SK-N-SH (cell line): Measurements from ENCODE around the gene SPATA18.

Experiments
- EP300 ChIP-seq, 2 experiments: IDR thresholded peaks; 2 replicates each; pipeline versions ENCODE4 v1.4.0 to v1.6.1; 2012; ENCODE audit warnings: borderline replicate concordance in 1 of 2, low read depth in 1 of 2, low read length in 1 of 2
- EZH2phosphoT487 ChIP-seq: fragments of 200-600 bp; sonication (generic); IDR thresholded peaks from 2 replicates; pipeline ENCODE4 v1.6.1; 2017; ENCODE audit warnings: low read depth, mixed run types, mild to moderate bottlenecking, antibody characterized with exemption, moderate library complexity, borderline replicate concordance
- FOSL2 ChIP-seq: IDR thresholded peaks from 2 replicates; pipeline ENCODE4 v1.4.0; 2012; ENCODE audit warnings: low read depth, mild to moderate bottlenecking, moderate library complexity, borderline replicate concordance
- JUND ChIP-seq: IDR thresholded peaks from 2 replicates; pipeline ENCODE4 v1.4.0; 2012
- NFIC ChIP-seq: IDR thresholded peaks from 2 replicates; pipeline ENCODE4 v1.4.0; 2012; ENCODE audit warnings: borderline replicate concordance
- POLR2AphosphoS5 ChIP-seq: IDR thresholded peaks from 2 replicates; pipeline ENCODE4 v1.6.1; 2012; ENCODE audit warnings: low read depth, low read length
- SIN3A ChIP-seq: IDR thresholded peaks from 2 replicates; pipeline ENCODE4 v1.6.1; 2012; ENCODE audit warnings: low read depth, mild to moderate bottlenecking, low read length, moderate library complexity, borderline replicate concordance
- TAF1 ChIP-seq: IDR thresholded peaks from 2 replicates; pipeline ENCODE4 v1.6.1; 2012; ENCODE audit warnings: low read depth, mild to moderate bottlenecking, low read length, moderate library complexity, borderline replicate concordance
- TEAD4 ChIP-seq: IDR thresholded peaks from 2 replicates; pipeline ENCODE4 v1.4.0; 2012; ENCODE audit warnings: mild to moderate bottlenecking, borderline replicate concordance; ENCODE audit not compliant: insufficient read depth
- YY1 ChIP-seq: IDR thresholded peaks from 2 replicates; pipeline ENCODE4 v1.4.0; 2012; ENCODE audit warnings: low read depth, mild to moderate bottlenecking
- TF ChIP-seq, protein P1 (sequence below): fragments of 200-600 bp; sonication (generic); IDR thresholded peaks from 2 replicates; pipeline ENCODE4 v1.6.1; 2017; ENCODE audit warnings: antibody characterized with exemption, mild to moderate bottlenecking, moderate library complexity
- TF ChIP-seq, protein P2 (sequence below): IDR thresholded peaks from 2 replicates; pipeline ENCODE4 v1.6.1; 2012; ENCODE audit warnings: mild to moderate bottlenecking, low read depth, low read length, moderate library complexity

DNA sequence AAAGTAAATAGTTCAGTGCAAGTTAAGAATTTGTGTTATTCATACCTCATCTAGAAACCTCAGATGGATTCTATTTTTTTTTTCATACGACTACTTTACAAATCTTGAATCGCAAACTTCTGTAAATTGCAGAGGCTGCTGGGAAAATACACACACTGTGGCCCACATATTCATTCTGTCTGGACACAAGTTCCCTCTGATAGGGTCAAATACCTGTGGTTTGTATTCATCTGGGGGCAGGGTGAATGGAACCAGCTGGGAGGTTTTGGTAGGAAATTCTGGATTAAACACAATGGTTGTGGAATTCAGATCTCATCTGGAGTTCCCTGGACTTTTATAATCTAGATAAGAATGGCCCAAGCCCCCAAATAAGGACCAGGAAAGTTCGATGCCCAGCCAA, 56.2 kb downstream of the SPATA18 start:
- TF ChIP-seq YY1, result no peak
- TF ChIP-seq, protein P1, sequence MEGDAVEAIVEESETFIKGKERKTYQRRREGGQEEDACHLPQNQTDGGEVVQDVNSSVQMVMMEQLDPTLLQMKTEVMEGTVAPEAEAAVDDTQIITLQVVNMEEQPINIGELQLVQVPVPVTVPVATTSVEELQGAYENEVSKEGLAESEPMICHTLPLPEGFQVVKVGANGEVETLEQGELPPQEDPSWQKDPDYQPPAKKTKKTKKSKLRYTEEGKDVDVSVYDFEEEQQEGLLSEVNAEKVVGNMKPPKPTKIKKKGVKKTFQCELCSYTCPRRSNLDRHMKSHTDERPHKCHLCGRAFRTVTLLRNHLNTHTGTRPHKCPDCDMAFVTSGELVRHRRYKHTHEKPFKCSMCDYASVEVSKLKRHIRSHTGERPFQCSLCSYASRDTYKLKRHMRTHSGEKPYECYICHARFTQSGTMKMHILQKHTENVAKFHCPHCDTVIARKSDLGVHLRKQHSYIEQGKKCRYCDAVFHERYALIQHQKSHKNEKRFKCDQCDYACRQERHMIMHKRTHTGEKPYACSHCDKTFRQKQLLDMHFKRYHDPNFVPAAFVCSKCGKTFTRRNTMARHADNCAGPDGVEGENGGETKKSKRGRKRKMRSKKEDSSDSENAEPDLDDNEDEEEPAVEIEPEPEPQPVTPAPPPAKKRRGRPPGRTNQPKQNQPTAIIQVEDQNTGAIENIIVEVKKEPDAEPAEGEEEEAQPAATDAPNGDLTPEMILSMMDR, result no peak
- no peak for TF ChIP-seq FOSL2
- TF ChIP-seq NFIC, result no peak
- TF ChIP-seq JUND, result no peak
- no peak for TF ChIP-seq TAF1
- TF ChIP-seq, protein P2, sequence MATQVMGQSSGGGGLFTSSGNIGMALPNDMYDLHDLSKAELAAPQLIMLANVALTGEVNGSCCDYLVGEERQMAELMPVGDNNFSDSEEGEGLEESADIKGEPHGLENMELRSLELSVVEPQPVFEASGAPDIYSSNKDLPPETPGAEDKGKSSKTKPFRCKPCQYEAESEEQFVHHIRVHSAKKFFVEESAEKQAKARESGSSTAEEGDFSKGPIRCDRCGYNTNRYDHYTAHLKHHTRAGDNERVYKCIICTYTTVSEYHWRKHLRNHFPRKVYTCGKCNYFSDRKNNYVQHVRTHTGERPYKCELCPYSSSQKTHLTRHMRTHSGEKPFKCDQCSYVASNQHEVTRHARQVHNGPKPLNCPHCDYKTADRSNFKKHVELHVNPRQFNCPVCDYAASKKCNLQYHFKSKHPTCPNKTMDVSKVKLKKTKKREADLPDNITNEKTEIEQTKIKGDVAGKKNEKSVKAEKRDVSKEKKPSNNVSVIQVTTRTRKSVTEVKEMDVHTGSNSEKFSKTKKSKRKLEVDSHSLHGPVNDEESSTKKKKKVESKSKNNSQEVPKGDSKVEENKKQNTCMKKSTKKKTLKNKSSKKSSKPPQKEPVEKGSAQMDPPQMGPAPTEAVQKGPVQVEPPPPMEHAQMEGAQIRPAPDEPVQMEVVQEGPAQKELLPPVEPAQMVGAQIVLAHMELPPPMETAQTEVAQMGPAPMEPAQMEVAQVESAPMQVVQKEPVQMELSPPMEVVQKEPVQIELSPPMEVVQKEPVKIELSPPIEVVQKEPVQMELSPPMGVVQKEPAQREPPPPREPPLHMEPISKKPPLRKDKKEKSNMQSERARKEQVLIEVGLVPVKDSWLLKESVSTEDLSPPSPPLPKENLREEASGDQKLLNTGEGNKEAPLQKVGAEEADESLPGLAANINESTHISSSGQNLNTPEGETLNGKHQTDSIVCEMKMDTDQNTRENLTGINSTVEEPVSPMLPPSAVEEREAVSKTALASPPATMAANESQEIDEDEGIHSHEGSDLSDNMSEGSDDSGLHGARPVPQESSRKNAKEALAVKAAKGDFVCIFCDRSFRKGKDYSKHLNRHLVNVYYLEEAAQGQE, result no peak
- TF ChIP-seq POLR2AphosphoS5, result no peak
- no peak for TF ChIP-seq SIN3A
- TF ChIP-seq EZH2phosphoT487, result no peak
- no peak for TF ChIP-seq EP300 (IDR thresholded peaks at IDR 0.05; ENCODE audit: borderline replicate concordance in 1 of 2, low read depth in 1 of 2, low read length in 1 of 2)
- no peak for TF ChIP-seq TEAD4
